ENCODE measurements around the gene NSMCE4A.
"Not testable (repeated sequence)": the region's sequence is repeated elsewhere in the genome, so short reads cannot be mapped to it uniquely, and the experiment has no call there.

Gene NSMCE4A

GRCh38 chr10:121974535-121975294 lies at the start of gene NSMCE4A:
Gene NSMCE4A (minus strand): TSS chr10:121975217. CDS start chr10:121975165, 52 bp downstream.
- peak; percentile 96 for DNase-seq (ENCODE audit: low spot score)

- not testable (repeated sequence) for DNase-seq (ENCODE audit: low spot score)
Observed at GRCh38 chr10:122023257-122023656, 48.2 kb upstream of the NSMCE4A start.

DNA sequence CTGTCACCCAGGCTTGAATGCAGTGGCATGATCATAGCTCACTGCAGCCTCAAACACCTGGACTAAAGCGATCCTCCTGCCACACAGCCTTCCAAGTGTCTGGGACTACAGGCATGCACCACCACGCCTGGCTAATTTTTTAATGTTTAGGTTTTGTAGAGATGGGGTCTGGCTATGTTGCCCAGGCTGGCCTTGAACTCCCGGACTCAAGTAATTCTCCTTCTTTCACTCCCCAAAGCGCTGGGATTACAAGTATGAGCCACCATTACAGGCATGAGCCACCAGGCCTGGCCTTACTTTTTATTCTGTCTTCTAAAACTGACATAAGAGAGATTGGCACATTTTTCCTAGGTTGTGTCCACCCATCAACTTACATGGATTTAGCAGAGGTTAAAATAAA lies 47.3 kb upstream of the NSMCE4A start:
- DNase-seq (ENCODE audit: low spot score): no peak

GRCh38 chr10:122021828-122022227 lies 46.8 kb upstream of the NSMCE4A start:
- no peak for DNase-seq (ENCODE audit: low spot score)

GRCh38 chr10:122021379-122021778 lies 46.4 kb upstream of the NSMCE4A start:
- DNase-seq (ENCODE audit: low spot score): peak; percentile 49

- no peak for DNase-seq (ENCODE audit: low spot score)
Observed at GRCh38 chr10:122020226-122020625, 45.2 kb upstream of the NSMCE4A start.

DNA sequence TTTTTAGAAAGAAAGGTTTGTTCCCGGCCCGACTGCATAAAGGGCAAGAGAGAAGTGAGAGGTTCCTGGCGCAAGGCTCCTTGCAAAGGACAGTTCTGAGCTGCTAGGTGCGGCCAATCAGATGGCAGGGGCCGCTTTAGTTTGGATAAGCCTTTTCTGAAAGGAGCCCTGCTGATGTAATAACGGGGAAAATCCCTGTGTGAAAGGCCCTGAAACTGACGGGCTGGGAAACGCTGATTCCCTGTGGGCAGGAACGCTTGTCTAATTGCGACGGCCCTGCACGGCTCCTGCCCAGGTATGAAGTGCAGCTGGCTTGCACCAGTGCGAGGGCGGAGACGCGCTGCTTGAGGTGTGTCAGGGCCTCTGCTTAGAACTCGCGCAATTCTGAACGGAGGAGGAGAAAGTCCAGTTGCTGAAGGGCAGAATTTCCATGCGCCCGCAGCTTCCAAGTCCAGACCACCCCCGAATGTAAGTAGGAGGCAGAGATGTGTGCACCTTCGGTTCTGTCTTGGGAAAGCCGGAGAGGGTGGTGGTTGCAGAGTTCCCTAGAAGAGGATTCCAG lies 44.5 kb upstream of the NSMCE4A start:
- no peak for DNase-seq (ENCODE audit: low spot score)

DNA sequence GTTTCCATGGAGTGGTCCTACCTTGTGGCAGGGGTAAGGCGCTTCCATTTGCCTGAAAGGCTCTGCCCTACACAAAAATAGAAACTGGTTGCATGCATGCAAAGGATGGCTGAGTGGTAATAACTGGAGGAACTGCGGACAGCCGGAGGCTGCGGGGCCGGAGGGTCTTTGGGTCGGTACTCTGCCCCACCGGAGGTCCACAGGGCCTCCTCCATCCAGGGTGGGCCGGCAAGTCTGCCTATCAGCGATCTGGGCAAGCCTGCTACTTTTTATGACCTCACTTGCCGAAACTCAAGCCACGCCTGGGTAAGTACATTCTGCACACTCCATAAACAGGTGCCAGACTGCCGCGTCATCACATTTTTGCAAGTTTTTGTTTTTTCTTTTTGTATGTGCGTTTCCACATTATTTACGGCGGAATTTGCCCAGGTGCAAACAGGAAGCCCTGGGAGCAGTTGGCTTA lies 44.0 kb upstream of the NSMCE4A start:
- no peak for DNase-seq (ENCODE audit: low spot score)

DNA sequence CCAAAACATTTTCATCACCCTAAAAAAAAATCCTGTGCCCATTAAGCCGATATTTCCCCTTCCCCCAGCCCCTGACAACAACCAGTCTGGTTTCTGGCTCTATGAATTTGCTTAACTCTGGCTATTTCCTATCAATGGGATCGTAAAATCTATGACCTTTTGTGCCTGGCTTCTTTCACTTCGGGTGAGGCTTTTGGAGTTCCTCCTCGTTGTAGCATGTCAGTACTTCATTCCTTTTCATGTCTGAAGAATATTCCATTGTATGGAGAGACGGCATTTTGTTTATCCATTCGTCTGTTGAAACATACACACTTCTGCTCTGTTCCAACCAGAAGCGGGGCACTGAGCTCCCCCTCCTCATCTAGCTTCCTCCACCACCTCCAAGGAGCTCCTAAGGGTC lies 43.5 kb upstream of the NSMCE4A start:
- DNase-seq (ENCODE audit: low spot score): no peak

DNA sequence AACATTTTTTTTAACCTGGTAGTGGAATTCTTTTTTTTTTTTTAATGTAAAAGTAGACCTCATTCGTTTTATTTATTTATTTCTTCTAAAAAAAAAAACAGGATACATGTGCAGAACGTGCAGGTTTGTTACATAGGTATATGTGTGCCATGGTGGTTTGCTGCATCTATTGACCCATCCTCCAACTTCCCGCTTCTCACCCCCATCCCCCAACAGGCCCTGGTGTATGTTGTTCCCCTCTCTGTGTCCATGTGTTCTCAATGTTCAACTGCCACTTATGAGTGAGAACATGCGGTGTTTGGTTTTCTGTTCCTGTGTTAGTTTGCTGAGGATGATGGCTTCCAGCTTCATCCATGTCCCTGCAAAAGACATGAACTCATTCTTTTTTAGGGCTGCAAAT lies 42.9 kb upstream of the NSMCE4A start:
- DNase-seq (ENCODE audit: low spot score): not testable (repeated sequence)

- no peak for DNase-seq (ENCODE audit: low spot score)
Observed at GRCh38 chr10:122014652-122015248, 39.7 kb upstream of the NSMCE4A start.

DNA sequence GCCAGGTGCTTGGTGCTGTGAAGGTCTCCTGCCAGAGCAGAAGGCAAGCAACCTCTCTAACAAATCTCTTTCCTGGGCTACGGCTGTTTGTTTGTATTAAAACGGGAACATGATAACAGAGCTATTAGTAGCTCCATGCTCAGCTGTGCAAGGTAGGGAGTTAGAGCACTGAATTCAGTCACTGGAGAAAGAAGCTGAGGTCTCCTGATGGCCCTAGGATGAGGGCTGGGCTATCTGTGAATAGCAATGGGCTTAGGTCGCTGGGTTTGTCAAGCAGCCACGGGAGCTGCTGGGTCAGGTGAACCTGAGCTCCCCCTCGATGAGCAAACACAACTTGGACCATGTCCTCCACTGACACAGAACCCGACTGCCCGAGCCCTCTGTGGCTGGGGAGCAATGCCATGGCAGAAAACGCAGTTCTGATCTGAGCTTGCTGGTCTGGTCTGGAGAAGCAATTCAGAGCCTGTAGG lies 38.3 kb upstream of the NSMCE4A start:
- no peak for DNase-seq (ENCODE audit: low spot score)

DNA sequence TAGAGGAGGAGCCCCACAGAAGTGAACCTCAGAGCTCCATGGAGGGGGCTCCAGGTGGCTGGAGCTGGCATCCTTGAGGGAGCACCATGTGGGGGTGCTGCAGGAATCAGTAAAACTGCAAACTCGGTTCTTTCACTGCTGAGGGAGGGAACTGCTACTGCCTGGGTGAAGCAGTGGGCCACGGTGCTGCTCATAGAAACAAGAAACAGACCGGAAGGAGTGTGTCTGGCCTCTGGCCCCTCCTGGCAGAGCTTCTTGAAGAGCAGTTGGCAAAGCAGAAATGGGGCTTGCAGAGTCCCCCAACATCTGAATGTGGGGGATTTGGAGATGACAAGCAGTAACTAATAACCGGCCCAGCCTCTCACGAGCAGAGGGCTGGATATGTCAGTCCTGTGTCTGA lies 37.7 kb upstream of the NSMCE4A start:
- no peak for DNase-seq (ENCODE audit: low spot score)

GRCh38 chr10:122010405-122011050 lies 35.5 kb upstream of the NSMCE4A start:
- DNase-seq (ENCODE audit: low spot score): no peak

- no peak for DNase-seq (ENCODE audit: low spot score)
Observed at GRCh38 chr10:122007415-122007814, 32.4 kb upstream of the NSMCE4A start.

DNA sequence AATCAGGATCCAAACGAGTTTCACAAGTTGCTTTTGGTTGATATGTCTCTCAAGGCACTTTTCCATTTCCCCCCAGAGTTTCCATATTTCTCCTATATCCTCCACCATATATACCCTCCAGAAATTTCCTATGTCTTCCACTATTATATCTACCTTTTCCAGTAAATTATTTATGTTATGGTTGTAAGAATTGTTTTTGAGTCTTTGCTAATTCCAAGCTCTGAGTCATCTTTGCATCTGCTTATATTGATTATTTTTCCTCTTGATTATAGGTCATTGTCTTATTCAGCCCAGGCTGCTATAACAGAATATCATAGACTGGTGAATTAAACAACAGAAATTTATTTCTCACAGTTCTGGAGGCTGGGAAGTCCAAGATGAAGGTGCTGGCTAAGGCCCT lies 26.7 kb upstream of the NSMCE4A start:
- no peak for DNase-seq (ENCODE audit: low spot score)

GRCh38 chr10:121999301-121999700 lies 24.3 kb upstream of the NSMCE4A start:
- DNase-seq (ENCODE audit: low spot score): peak; percentile 65

DNA sequence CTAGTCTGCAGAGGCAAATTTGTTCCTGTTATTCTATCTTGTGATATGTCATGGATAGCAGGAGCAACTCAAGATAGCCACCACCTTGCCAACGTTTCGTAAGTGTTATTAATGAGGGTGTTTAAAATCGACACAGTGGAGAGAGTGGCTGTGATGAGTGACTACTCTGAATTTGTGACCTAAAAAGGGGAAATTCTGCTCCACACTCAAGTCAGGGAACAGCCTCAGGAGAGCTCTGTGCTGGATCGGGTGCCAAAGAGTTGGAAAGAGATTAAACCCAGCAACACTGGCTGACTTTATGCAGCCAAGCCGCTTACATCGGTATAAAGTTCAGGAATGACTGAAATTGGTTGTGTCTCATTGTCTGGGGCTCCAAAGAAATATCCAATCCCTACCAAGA lies 23.4 kb upstream of the NSMCE4A start:
- DNase-seq (ENCODE audit: low spot score): no peak

- DNase-seq (ENCODE audit: low spot score): no peak
Observed at GRCh38 chr10:121994429-121994941, 19.5 kb upstream of the NSMCE4A start.

DNA sequence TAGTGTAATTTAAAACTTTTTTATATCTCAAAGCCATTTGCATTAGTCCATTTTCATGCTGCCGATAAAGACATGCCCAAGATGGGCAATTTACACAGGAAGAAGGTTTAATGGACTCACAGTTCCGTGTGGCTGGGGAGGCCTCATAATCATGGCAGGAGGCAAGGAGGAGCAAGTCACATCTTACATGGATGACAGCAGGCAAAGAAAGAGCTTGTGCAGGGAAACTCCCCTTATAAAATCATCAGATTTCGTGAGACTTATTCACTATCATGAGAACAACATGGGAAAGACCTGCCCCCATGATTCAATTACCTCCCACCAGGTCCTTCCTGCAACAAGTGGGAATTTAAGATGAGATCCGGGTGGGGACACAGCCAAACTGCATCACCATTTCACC lies 16.7 kb upstream of the NSMCE4A start:
- DNase-seq (ENCODE audit: low spot score): not testable (repeated sequence)

- DNase-seq (ENCODE audit: low spot score): no peak
Observed at GRCh38 chr10:121990015-121990677, 15.1 kb upstream of the NSMCE4A start.

Data from AG20443 (cell line).